ENCODE results near the gene IGSF8.

The IGSF8 gene

DNA sequence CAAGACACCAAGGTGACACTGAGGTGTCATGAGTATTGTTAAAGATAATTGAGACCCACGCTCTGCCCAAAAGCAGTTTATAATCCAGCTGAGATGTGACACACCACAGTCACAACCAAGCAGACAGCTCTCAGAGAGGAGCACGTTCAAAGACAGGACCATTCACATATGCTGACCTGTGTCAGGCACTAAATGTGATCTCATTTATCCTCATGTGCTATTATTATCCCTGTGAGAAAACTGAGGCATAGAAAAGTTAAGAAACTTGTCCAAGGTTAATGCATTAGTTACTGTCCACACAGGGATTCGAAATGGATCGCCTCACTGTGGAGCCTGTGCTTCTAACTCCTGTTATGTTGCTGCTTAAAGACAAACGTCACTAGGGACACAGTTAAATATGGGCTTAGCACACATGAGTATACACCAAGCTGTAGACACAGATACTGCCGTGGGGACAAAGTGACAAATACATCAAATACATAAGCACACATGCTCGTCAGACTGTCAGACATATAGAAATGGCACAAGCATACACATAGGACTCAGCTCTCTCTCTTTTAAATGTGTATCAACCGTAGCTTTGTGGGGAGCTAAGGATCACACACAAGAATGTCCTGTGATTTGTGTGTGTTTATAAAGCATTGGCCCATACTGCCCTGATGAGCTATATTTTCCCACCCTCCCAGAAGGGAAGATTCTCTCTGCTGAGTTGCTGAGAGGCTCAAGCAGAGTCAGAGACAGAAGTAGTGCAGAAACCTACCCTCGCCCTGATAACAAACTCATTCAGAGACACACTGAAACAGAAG, 3.5 kb upstream of the IGSF8 start:
- Histone ChIP-seq H3K36me3 (ENCODE audit: control insufficient read depth, insufficient read depth, low read length) (no peaks in the 10 kb centered on the region), H3K27me3 (replicated peaks; ENCODE audit: control insufficient read depth, insufficient read depth, low read length) (peaks cover 1% of the 10 kb centered on the region; the same call in 1 of the 2 replicates), H3K4me3 (replicated peaks; ENCODE audit: low read depth, low read length) (no peak overlapping the region)
- no peak for DNase-seq (ENCODE audit: extremely low read depth, insufficient read length)
- TF ChIP-seq, protein P1, sequence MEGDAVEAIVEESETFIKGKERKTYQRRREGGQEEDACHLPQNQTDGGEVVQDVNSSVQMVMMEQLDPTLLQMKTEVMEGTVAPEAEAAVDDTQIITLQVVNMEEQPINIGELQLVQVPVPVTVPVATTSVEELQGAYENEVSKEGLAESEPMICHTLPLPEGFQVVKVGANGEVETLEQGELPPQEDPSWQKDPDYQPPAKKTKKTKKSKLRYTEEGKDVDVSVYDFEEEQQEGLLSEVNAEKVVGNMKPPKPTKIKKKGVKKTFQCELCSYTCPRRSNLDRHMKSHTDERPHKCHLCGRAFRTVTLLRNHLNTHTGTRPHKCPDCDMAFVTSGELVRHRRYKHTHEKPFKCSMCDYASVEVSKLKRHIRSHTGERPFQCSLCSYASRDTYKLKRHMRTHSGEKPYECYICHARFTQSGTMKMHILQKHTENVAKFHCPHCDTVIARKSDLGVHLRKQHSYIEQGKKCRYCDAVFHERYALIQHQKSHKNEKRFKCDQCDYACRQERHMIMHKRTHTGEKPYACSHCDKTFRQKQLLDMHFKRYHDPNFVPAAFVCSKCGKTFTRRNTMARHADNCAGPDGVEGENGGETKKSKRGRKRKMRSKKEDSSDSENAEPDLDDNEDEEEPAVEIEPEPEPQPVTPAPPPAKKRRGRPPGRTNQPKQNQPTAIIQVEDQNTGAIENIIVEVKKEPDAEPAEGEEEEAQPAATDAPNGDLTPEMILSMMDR (IDR thresholded peaks at IDR 0.05; ENCODE audit: insufficient read depth, low read length, poor library complexity, severe bottlenecking) = no peak

DNA sequence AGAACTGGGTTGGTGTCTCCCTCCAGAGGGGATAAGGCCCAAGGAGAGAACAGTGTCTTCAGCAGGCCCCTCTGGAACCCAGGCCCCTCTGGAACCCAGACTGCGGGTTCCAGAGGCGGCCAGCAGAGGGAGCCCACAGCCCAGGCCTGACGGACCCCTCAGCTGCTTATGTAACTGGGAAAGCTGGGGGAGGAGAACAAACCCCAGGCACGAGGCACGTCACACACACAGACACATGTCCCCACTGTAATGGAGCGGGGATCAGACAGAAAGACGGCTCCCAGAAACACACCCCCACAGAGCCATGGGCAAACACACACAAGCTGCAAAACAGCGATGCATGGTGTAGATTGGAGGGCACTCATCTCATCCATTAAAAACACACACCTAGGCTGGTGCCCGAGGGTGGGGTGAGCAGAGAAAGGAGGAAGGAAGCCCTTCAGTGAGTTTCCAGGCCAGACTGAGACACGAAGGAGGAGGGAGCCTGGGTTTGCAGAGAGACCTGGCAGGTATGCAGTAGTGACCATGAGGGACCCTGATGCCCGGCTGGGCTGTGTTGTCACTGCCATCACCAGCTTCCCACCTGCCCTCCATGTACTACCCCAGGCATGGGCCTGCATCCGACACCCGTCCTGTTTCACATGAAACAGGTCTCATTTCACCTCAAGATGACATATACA, 2.8 kb upstream of the IGSF8 start:
- Histone ChIP-seq H3K27me3 (replicated peaks; ENCODE audit: control insufficient read depth, insufficient read depth, low read length) (peaks cover 1% of the 10 kb centered on the region; the same call in 1 of the 2 replicates), H3K4me3 (replicated peaks; ENCODE audit: low read depth, low read length) (no peak overlapping the region), H3K36me3 (ENCODE audit: control insufficient read depth, insufficient read depth, low read length) (no peaks in the 10 kb centered on the region)
- peak; percentile 77 for DNase-seq (ENCODE audit: extremely low read depth, insufficient read length)
- TF ChIP-seq, protein P1 (IDR thresholded peaks at IDR 0.05; ENCODE audit: insufficient read depth, low read length, poor library complexity, severe bottlenecking) = peak; percentile 96

DNA sequence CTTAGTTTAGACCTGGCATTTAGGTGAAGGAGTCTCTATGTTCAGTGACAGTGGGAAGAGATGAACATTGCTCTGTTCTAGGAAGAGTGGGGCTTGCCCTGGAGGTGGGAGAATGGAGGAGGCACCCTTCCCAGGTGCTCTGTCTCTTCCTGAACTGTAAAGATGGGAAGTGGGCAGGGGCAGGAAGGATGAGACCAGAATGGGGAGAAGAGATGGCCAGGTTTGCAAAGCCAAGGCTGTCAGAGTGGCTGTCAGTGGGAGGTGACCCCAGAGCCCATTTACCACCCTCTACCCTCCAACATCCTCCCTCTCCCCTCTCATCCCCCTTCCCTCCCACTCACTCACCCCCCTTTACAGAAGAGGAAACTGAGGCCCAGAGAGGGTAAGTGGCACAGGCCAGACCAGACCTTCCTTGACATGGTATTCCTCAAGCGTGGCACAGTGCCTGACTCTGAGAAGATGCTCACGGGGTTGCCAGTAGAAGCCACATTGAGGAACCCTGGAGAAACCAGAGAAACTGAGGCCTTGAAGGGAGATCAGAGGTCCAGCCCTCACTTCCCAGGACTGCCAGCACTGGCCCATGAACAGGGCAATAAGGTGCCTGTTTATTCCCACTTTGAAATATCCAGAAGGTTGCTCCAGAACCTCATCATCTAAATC, 1.4 kb upstream of the IGSF8 start:
- TF ChIP-seq, protein P1 (IDR thresholded peaks at IDR 0.05; ENCODE audit: insufficient read depth, low read length, poor library complexity, severe bottlenecking) = no peak
- H3K4me3 ChIP-seq (replicated peaks; ENCODE audit: low read depth, low read length) = no peak overlapping the region

DNA sequence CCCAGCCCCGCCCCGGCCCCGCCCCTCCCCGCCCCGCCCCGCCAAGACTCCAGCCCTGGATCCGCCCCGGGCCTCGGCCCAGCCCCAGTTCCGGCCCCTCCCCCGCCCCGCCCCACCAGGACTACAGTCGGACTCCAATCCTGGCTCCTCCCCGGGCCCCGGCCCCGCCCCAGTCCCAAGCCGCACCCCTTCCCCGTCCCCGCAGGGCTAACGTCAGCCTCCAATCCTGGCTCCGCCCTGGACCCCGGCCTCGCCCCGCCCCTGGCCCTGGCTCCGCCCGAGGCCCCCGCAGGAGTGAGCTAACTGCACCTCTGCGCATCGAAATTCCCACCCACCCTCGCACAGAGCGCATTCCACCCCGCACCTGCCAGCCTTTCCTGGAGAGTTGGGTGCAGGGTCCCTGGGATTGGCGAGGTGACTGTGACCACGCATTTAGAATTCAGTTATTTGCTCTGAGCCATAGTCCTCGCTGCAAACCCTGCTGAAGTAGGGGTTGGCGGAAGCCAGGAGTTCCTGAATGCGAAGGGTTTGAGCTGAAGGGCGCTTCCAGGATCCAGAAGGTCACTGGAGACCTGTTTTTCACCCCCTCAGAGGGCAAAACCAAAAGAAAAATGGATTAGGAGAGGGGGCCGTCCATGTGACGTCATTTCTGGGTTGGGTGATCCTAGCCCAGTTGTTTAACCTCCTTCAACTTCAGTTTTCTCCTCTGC, 588 bp upstream of the IGSF8 start:
- peak overlapping the region; percentile 61 for H3K4me3 ChIP-seq (replicated peaks; ENCODE audit: low read depth, low read length)
- TF ChIP-seq, protein P1 (IDR thresholded peaks at IDR 0.05; ENCODE audit: insufficient read depth, low read length, poor library complexity, severe bottlenecking) = no peak
- H3K27me3 ChIP-seq (replicated peaks; ENCODE audit: control insufficient read depth, insufficient read depth, low read length) = peaks cover 1% of the 10 kb centered on the region; the same call in 1 of the 2 replicates
- peaks cover 4% of the 10 kb centered on the region for H3K36me3 ChIP-seq (ENCODE audit: control insufficient read depth, insufficient read depth, low read length)
- DNase-seq (ENCODE audit: extremely low read depth, insufficient read length) = peak; percentile 93

More for the DNA sequence above, 1.4 kb upstream of the IGSF8 start:
- no peak for DNase-seq (ENCODE audit: extremely low read depth, insufficient read length)
- Histone ChIP-seq H3K36me3 (ENCODE audit: control insufficient read depth, insufficient read depth, low read length) (peaks cover 3% of the 10 kb centered on the region), H3K27me3 (replicated peaks; ENCODE audit: control insufficient read depth, insufficient read depth, low read length) (peaks cover 1% of the 10 kb centered on the region; the same call in 1 of the 2 replicates)

DNA sequence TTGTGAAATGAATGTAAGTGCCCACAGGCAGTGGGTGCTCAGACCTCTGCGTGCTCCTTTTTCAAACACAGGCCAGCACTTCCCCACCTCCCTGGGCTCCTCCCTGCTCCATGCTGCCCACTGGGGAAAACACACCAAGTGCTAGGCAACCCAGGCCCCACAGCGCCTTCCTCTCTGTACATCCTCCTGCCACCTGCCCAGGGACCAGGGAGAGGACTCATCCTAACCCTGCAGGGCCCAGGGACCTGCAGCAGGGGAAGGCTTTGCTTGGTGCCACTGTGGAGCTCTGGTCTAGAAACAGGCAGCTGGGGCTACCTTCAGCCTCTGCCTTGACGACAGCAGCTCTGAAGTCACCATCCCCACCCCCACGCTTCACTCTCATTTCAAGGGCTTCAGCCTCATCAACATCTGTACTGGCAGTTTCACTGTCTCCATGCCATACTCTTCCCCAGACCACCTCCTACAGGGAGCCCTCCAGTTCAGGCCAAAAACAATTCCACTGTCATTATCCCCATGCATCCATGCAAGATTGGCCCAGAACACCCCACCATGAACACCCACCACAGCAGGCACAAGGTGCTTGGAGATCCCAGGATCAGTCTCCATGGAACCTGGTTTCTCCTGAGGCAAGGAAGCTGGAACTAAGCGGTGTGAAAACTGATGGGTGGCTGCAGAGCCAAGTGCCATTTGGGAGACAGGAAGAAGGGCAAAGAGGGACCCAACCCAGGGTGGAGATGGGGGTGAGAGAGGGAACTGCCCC, 1.1 kb downstream of the IGSF8 start:
- Histone ChIP-seq H3K36me3 (ENCODE audit: control insufficient read depth, insufficient read depth, low read length) (peaks cover 8% of the 10 kb centered on the region), H3K4me3 (replicated peaks; ENCODE audit: low read depth, low read length) (peak overlapping the region; percentile 82), H3K27me3 (replicated peaks; ENCODE audit: control insufficient read depth, insufficient read depth, low read length) (no peaks in the 10 kb centered on the region)
- no peak for DNase-seq (ENCODE audit: extremely low read depth, insufficient read length)
- TF ChIP-seq, protein P1 (IDR thresholded peaks at IDR 0.05; ENCODE audit: insufficient read depth, low read length, poor library complexity, severe bottlenecking) = no peak

Measured in GM06990 (cell line).